ENCODE results near the gene TIMM17B.

Gene TIMM17B

GRCh38 chrX:48848847-48849246 lies 48.7 kb downstream of the TIMM17B start:
- DNase-seq (ENCODE audit: low read depth): no peak
- no peak for TF ChIP-seq CTCF (conservative IDR thresholded peaks at IDR 0.05; ENCODE audit: low read depth, low read length)
- H3K4me3 ChIP-seq (ENCODE audit: low read length): no peak overlapping the region

All from retinal pigment epithelial cell (primary cell).